Skin of body (tissue), 2 donors: ENCODE data around the gene HIC1. TPM values are rescaled to one million over a fixed set of nuclear protein-coding genes. Genes with fewer than 3 reads are reported as not detected.

Experiments
- DNase-seq: peaks from one replicate; lab custom pipeline; 2025; lab: John Stamatoyannopoulos, UW
- total RNA-seq: library from RNA; depleted of rRNA; stranded (reverse); fragments of >200 nt; gene quantifications from one replicate; pipeline ENCODE4 v1.2.3, GENCODE V29; 2014

HIC1 gene
- total RNA-seq, 1 donor from 2014 or later, result 13.5 TPM

DNA sequence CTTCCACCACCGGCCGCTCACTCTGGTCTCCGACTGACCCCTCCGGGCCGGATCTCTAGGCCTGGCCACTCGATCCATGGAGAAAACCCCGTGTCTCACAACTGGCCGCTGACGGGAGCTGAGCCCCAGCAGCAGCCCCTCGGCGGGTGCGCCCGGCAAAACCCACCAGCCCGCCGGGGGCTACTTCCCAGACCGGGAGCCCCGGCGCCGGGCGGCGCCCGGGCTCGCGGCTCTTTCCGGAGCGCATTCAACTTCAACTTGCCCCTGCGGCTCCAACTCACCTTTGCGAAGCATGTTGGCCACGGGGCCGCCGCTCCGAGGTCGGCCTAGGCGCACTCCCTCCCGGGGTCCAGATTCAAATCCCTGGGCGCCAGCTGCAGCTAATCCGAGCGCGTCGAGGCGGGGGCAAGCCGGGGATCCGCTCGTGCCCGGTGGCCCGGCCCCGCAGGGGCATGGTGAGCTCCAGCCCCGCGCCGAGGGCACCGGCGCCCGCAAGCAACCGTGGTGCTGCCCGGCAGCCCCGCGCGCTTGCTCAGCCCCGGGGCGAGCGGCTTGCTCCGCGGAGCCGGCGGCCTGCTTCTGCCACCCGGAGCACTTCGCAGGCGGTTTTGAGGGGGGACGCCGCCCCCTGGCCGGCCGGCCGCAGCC lies 30.2 kb upstream of the HIC1 start:
- no peak for DNase-seq

DNA sequence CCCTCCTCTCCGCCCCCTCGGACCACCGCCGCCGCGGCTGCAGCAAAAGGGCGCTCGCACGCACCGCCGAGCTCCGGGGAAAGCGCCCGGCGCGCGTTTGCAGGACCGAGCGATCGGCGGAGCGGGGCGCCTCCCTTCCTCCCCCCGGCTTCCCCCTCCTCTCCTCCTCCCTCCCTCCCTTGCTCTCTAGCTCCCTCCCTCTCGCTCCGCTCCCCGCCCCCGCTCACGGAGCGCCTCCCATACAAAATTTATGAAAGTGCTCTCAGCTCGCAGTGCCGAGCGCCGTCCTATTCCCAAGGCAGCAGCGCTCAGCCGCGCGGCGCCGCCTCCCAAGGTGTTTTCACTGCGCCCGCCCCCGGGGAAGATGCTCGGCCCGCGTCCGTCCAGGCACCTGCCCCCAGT lies 29.7 kb upstream of the HIC1 start, which contains the start of gene RTN4RL1:
TSS of gene RTN4RL1 (minus strand) at position 115 of the 402 bp plus-strand sequence. CDS start 469 bp downstream, outside the sequence.
- DNase-seq, result peak; percentile 51

DNA sequence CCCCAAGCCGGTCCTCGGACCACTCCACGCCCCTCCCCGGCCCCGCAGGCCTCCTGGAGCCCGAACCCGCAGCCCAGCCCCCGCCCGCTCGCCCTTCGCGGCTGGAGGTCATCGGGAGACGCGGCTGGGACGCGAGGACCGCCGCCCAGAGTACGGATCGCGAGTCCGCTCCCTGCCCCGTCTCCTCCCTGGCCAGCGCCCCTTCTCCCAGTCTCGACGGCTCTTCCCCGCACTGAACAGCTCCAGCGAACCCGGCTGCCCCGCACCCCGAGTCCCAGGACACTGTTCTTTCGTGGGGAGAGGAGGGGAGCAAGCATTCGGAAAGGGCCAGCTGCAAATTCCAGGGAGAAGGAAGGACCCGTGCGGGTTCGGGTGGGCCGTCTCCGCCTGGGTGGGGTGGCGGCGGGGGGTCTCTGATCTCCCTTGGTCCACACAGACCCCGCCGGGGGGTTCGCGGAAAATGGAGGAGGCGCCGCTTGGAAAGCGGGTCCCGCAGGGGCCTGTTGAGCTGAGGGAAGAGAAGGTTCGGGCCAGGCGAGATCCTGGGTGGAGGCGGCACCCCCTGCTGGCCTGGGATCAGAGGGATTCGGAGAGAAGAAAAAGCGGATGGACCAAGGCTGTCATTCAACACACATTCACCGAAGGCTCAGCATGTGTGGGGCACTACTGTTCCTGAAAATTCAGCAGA lies 29.1 kb upstream of the HIC1 start:
- no peak for DNase-seq

DNA sequence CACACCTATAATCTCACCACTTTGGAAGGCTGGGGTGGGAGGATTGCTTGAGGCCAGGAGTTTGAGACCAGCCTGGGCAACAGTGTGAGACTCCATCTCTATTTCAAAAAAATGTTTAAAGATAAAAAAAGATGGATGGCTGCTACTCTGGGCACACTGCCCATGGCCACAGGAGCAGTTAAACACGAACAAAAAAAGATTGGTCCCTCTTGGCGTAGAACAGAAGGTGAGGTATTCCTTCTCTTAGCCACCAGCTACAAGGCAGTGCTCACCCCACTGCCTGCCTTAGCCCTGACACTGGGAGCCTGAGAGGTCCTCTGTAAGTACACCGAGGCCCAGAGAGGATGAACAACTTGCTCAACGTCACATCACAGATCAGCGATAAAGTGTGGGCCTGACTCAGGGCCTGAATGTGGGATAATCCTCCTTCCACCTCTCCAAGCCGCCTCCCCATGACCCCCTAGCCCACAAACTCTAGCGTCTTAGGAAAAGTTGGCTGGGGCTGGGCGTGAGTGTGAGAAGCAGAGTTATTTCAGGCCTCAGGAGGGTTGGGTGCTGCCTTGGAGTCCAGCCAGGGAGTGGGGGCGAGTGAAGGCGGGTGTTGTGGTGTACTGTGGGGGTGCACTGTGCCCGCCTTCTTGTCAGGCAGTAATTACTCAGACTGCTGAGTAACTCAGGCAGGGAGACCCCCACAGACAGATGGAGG lies 27.2 kb upstream of the HIC1 start:
- DNase-seq, result no peak

DNA sequence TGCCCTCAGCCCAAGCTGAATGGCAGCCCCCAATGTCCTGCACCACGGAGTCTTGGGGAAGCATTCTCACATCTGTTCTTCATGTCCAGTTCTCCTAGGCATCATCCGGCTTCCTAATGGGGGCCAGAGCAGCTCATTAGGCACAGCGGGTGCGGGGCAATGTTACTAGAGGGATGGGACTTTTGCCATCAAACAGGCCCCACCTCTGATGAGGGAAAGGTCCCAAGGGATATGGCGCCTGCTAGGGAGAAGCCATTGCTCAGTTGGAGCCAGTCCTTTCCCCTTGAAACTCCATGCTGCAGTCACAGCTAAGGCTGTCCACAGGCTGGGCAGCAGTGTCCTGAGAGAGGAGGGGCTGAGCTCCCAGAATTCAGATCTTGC lies 26.7 kb upstream of the HIC1 start:
- no peak for DNase-seq

DNA sequence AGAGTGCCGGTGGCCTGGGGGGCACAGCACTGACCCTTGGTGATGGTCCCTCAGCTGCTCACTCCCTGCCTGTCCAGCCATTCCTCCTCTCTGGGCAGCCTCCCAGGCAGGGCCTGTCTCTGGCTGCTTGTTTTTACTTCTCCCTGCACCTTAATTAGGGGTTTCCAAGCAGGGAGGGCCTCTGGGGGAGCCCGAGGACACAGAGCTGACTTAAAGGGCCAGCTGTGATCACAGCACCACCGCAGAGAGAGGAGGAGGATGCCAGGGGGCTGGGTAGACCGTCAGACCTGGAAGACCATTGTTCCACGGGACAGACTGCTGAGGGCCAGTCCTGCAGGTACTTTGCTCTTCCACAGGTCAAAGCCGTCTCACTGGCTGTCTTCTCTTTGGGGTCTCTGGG lies 26.2 kb upstream of the HIC1 start:
- DNase-seq, result no peak

DNA sequence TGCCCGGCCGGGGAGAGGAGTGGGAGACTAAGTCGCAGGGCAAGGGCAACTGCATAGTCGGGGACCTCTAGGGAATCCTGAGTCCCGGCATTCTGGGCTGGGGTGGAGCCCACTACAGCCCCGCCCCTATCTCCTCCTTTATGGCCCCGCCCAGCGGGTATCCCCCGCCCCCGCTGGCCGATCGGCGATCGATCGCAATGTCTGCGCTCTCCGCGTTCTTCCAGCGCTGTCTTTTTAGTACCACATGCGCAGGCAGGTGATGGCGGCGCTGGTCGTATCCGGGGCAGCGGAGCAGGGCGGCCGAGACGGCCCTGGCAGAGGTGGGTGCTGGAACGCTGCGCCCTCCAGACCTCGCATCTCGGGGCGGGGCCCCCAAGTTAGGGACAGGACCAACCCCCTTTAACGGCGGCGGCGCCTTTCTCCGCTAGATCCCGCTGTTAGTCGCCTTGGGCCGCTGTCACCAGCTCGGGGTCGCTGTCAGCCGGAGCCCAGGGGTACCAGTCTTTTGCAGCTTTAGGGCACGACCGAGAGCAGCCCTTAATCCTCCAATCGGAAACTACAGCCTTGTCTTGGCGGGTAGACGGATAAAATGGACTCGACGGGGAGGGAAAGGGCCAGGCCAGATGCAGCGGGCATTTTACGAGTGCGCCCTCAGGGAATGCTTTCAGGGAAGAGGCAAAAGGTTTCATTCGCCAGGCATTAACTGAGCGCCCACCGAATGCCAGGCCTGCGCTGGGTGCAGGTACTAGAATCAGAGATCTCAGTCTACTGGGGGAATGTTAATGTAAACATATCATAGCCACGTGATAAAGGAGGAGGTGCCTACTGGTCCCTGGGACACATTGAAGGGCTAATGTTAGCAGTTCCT lies 24.8 kb upstream of the HIC1 start, which contains the start of gene DPH1:
TSS of gene DPH1 (plus strand) at position 243 of the 868 bp plus-strand sequence. CDS start at position 260, 17 bp downstream.
- peak; percentile 78 for DNase-seq

DNA sequence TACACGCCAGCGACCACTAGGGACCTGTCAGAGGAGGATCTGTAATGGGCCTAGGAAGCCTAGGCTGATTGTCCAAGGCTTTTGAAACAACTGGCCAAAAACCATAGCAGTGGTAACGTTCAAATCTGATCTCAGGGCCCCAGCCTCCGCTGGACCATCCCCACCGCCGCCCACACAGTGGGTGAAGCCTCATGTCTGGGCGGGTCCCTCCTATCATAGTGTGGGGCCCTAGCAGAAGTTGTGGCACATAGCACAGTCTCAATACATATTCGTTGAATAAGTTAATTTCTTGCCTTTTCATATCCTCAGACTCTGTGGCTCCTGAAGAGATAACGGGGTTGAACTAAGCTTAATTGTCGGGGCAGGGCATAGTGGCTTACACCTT lies 24.1 kb upstream of the HIC1 start:
- no peak for DNase-seq

DNA sequence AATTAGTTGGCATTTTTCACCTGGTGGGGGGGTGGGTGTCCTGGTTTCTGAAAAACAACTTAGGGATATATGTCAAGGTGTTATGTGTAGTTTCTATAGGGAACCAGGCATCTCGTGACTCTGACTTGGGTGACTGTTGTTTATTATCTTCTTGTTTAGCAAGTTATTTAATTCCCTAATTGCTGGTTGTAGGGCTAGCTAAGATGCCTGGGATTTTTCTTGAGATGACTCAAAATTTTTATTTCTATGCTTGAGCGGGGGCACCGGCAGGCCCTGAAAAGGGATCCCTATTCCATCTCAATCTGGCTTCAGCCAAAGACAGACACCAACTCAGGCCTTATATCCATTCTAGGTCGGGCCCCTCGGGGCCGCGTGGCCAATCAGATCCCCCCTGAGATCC lies 21.8 kb upstream of the HIC1 start:
- no peak for DNase-seq

DNA sequence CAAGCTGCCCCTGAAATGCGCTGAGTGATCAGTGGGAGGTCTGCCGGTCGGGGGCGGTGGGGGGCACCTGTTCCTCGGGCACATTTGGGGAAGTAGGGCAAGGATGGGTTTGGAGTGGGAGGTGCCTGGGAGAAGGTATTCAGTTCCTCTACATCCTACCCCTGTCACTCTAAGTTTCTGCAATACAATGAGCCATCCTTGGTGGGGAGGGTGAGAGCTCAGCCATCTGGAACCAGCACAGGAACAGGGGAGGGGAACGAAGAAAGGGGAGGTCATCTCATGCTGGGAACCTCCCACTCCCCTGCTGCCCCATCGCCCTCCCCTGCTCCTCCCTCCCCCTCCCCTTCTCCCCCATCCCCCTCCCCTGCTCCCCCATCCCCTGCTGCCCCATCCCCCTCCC lies 20.7 kb upstream of the HIC1 start:
- no peak for DNase-seq

DNA sequence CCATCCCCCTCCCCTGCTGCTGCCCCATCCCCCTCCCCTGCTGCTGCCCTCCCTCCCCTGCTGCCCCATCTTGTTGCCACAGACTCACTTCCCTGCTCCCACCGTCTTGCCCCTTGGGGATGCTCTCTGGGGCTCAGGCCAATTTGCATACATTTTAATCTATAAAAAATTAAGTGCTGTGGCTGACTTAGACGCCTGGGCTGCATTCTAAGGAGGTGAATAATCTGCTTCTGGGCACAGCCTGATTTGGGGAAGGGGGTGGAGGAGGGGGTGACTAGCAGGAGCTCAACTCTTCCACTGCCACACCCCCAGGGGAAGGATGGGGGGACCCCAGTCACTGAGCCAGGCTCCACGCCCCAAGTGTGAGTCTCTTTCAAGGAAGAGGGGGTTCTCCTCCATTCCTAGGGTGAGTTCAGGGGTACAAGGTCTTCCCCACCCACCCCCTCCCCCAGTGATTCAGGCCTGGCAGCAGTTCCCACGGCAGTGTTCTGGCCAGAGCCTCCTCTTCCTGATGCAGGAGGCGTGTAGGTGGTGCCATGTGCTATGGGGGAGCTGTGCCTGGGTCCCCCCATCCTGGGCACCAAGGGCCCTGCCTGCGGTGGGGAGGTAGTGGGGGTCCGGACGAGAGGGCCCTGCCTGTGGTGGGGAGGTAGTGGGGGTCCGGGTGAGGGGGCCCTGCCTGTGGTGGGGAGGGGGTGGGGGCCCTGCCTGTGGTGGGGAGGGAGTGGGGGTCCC lies 19.9 kb upstream of the HIC1 start:
- DNase-seq, result no peak

DNA sequence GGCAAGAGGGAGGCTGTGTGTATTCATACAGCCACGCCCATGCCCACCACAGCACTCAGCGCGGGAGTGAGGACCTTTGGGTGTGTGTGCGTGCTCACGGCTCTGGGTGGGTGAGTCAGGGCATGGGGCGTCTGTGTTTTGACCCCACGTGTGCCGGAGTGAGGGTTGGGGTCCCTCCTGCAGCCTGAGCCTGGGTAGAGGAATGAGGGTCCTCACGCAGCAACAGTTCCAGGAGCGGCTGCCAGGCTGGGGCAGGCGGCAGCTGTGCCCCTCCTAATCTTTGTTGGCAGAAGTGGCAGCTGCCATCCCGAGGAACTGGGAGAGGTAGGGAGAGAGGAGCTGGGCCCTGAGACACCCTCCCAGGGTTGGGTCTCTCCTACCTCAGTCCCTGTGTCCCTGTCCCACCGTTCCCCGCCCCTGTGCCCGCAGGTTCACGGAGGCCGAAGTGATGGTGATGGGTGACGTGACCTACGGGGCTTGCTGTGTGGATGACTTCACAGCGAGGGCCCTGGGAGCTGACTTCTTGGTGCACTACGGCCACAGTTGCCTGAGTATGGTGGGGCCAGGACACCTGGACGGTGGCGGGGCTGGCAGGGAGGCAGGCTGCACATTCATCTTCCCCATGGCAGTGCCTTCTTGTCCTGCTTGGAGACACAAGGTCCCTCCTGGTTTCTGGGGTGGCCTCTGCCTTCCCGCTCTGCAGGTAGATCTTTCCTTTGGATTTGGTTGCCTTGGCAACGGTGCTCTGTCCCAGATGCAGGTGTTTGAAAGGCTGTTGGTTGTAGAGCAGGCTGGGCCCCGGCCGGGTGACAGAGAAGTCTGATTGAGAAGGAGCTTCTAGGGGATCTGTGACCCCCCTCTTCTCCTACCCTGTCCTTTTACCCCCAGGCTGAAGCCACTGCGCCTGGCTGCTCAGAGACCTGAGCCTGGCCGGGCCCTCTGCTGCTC lies 19.1 kb upstream of the HIC1 start:
- DNase-seq, result no peak

DNA sequence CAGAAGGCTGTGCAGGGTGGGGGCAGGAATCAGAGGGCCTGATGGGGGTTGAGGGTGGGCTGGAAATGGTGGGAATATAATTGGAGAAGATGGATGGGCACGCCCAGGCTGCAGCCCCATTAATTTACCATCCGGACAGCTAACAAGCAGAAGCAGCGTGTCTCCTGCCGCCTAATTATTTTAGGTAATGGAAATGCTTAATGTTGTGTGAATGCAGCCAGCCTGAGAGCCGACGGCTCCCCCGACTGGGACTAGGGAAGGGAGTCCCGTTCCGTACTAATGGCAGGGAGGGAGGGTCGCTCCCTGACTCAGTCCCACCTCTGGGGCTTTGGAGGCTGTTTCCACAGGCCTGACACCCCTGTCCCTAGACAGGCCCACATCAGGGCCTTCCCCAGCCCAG lies 17.7 kb upstream of the HIC1 start:
- no peak for DNase-seq

DNA sequence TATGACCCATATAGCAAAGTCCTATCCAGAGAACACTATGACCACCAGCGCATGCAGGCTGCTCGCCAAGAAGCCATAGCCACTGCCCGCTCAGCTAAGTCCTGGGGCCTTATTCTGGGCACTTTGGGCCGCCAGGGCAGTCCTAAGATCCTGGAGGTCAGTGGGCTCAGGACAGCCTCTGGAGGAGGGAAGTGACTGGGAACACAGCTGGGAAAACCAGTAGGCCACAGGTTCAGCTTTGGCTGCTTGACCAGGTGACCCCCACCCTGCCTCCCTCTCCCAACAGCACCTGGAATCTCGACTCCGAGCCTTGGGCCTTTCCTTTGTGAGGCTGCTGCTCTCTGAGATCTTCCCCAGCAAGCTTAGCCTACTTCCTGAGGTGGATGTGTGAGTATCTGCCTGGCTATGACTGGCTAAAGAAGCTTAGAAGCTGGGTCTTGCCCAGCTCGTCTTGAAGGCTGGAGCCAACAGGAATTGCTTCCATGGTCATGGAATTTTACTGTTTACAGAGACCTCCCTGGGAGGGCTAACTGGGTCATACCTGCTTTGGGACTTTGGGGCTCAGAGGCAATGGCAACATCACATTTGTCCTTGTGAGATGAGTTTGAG lies 14.6 kb upstream of the HIC1 start:
- no peak for DNase-seq

DNA sequence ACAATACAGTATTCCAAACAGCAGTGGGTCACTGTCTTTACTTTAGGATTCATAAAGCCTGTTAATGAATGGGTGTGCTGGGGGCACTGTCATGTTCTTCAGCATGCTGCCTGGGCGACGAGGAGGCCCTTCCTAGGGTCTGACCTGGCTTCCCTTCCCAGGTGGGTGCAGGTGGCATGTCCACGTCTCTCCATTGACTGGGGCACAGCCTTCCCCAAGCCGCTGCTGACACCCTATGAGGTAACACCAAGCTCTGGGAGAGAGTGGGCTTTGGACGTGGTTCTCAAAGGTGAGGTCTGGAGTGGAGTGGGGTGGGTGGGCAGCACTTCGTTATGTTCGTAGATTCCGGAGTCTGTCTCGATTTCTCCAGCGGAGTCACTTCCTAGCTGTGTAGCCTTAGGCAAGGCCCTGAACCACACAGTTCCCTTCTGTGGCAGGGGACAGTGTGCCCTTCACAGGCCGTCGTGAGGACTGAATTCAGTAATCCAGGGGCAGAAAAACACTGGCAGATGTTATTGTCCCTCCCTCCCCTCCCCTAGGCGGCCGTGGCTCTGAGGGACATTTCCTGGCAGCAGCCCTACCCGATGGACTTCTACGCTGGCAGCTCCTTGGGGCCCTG lies 13.9 kb upstream of the HIC1 start:
- DNase-seq, result no peak

DNA sequence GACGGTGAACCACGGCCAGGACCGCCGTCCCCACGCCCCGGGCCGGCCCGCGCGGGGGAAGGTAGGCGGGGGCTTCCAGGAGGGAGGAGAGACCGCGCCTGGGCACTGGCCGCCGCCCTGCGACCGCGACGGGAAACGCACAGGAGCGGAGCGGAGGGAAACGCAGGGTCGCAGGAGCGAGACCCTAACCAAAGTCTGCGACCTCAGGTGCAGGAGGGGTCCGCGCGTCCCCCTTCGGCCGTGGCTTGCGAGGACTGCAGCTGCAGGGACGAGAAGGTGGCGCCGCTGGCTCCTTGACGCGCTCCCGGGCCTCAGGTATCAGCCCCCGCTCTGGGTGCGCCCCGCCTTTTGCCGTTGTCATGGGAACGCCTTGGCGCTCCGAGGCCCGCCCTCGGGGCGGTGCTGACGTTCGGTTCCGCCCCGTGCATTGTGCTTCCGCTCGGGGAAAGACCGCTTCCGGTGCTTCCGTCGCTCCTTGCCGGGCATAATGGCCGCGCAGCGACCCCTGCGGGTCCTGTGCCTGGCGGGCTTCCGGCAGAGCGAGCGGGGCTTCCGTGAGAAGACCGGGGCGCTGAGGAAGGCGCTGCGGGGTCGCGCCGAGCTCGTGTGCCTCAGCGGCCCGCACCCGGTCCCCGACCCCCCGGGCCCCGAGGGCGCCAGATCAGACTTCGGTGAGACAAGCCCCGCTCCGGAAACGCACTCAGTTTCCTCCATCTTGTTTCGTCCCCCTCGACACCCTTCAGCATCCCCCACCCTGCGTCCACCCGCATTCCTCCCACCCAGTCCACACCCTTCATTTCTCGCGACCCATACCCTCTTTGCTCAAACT lies 13.1 kb upstream of the HIC1 start, which contains the start of gene OVCA2:
TSS of gene OVCA2 (plus strand) at position 462 of the 829 bp plus-strand sequence. CDS start at position 488, 26 bp downstream.
- DNase-seq, result peak; percentile 94

DNA sequence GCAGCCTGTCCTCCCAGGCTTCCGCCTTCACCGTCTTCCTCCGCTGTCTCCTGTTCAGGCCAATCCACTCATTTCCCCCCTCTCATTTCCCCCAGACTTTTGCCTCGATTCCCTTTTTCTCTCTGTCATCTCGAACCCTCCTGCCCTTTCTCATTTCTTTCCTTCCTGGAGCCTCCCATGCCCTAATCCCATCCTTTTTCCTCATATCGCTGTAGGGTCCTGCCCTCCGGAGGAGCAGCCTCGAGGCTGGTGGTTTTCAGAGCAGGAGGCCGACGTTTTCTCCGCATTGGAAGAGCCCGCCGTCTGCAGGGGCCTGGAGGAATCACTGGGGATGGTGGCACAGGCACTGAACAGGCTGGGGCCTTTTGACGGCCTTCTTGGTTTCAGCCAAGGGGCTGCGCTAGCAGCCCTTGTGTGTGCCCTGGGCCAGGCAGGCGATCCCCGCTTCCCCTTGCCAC lies 12.5 kb upstream of the HIC1 start:
- DNase-seq, result no peak

DNA sequence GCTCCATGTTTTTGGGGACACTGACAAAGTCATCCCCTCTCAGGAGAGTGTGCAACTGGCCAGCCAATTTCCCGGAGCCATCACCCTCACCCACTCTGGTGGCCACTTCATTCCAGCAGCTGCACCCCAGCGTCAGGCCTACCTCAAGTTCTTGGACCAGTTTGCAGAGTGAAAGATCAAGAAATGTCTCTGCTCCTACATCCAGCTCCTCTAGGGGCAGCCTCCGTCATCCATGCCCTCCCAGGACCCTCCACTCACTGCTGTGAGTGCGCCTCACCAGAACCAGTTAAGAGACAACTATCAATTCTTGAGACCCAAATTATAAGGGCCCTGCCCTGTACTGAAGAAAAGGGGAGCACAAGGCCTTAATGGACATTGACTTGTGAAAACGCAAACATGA lies 12.0 kb upstream of the HIC1 start:
- DNase-seq, result no peak
